GM18868 (cell line): ENCODE measurements around the gene PER2.
A peak's percentile ranks its signal among the peaks of the same experiment; 100 is the strongest.

ENCODE experiments used
- ATAC-seq: cut with Tn5 transposase; IDR thresholded peaks from one replicate; pipeline ENCODE4 v1.9.1; 2021; ENCODE audit warnings: mild to moderate bottlenecking, moderate library complexity; ENCODE audit not compliant: unreplicated experiment

PER2 gene

DNA sequence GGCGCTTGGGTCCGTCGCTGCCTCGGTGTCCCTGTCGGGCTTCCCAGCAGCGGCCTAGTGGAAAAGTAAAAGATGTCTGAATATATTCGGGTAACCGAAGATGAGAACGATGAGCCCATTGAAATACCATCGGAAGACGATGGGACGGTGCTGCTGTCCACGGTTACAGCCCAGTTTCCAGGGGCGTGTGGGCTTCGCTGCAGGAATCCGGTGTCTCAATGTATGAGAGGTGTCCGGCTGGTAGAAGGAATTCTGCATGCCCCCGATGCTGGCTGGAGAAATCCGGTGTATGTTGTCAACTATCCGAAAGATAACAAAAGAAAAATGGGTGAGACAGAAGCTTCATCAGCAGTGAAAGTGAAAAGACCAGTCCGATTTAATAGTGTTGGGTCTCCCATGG lies 56.6 kb downstream of the PER2 start:
- ATAC-seq, result no peak

DNA sequence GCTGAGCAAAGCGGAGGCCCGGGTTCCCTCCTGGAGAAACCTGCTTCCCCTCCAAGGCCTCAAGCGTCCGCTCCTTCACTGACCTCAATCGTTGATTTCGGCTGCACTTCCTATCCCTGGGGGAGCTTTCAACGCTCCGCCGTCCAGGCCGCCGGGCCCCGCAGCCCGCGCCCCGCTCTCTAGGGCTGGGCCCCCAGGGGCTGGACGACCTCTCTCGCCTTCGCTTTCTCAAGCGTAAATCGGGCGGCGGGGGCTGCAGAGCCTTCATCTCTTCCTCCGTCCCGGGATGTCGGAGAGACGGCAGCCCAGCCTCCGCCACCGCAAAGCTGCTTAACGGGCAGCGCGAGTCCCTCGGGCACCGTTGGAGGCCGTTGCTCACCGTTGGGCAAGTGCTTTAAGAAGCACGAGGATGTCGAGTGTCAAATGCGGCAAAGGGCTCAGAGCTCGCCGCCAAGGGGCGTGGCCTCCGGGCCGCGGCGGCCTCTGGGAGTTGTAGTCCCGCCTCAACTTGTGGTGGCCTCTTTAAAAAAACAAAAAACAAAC lies 57.1 kb downstream of the PER2 start:
- no peak for ATAC-seq

DNA sequence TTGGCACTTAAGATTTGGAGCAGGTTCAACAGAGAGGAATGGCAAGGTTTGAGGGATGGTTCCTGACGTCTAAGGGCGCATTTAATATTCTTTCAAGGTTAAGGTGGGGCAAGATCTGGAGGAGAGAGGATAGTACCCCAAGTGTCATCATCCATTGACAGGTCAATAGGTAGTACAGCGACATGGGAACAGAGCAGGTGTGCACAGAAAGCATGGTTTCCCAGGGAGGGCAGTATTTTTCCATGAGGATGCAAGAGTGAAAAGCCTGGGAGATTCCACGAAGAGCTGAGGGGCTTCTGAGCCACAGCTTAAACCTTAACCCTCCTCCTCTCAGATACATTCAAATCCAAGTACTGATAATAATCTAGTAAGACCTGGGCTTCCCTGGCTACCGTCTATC lies 57.7 kb downstream of the PER2 start:
- ATAC-seq, result no peak

DNA sequence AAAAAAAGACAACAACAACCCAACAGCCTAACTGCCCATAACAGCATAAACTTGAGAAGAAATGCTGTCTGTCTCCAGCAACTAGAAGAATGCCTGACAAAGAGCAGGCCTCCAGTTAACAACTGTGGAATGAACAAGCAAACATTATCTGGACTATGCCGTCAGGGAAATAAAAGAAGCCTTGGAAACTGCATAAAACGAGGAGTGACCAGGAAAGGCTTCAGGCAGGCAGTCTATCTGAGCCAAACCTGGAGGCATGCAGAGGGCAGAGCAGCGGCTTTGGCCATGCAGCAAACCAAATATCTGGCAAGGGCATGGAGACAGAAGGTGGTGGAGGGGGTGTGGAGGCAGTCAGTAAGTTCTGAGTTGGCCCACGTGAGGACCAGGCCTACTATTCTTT lies 59.7 kb downstream of the PER2 start:
- no peak for ATAC-seq

DNA sequence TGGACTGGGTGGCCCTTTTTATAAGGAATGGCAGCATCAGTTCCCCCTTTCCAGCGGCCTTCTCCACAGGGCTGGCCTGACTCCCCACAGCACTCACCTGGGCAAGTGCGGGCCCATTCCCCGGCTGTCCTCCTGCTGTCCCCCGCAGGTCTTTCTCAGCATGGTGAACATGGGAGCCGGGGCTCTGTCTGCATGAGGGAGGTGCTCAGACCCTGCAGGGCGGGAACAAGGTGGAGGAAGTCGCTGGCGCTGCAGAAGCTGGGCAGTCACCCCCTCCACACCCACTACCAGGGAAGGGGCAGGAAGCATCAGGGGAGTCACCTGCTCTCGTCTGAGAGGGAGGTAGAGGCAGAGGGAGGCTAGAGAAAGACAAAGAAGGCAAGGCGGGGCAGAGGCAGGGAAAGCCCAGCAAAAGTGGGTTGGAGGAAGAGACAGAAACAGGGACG lies 60.8 kb downstream of the PER2 start:
- ATAC-seq, result no peak

DNA sequence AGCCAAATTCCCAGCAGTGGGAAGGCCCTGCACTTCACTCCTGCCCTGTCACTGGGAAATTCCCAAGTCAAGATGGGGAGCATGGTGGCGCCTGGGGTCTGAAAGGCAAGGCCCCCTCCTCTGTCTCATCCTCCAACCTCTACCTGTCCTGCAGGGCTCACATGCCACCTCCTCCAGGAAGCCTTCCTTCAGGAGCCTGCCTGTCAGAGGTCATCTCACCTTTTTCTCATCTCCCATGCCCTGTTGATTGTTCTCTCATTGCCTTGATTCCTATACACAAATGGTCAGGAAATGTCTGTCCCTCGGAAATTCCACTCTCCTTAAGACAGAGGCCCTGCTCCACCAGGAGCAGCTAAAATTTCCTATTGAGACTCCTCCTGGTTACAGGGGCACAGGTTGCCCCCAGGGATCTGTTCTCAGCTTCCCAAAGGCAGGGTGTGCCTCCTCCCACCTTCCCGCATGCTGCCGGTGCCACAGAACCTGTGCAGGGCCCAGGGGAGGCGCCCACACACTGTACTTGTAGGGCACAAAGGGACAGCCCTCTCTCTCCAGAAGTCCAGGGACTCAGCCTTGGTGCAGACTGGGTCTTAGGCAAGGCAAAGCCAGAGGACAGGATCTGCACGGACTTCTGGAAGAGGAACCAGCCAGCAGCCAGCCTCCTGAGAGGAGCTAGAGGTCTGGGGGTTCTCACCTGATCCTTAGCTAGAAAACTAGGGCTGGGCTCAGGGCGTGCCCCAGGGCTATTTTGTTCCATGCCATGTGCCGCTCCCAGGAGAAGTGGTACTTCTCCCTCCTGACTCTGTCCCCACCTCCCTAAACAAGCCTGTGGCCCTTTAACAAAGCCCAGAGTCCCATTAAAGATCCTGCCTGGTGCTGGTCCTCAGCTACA lies 61.5 kb downstream of the PER2 start:
- ATAC-seq, result no peak

DNA sequence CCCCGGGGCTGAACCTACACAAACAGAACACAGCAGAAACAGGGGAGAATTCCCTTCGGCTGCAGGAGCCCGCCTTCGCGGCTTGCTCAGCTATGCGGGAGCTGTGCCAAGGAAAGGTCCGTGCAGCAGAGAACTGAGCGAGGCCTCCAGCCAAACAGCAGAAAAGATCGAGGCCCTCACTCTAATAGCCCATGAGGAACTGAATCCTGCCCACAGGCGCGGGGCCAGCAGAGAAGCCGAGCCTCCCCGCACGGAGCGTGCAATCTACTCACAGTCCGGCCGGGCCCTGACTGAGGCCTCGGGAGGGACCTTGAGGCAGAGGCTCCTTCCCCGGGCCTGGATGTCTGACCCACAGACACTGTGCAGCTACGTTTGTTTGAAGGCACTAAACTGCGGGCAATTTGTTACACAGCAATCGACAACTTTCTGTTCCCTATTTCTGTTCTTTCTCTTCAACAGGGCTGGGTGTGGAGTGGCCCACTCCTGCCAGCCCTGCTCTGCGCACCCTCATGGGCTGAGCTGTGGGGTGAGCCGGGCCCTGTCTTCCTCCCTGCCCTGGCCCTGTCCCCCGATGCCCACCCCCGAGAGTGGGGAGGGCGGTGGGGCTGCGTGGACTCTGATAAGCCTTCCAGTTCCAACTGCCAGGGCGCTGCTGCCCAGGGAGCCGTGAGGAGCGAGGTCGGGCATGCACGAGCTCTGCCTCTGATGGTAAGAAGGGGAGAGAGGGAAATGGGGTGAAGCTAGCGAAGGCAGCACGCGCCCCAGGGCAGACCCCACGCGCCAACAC lies 62.3 kb downstream of the PER2 start:
- ATAC-seq, result no peak

DNA sequence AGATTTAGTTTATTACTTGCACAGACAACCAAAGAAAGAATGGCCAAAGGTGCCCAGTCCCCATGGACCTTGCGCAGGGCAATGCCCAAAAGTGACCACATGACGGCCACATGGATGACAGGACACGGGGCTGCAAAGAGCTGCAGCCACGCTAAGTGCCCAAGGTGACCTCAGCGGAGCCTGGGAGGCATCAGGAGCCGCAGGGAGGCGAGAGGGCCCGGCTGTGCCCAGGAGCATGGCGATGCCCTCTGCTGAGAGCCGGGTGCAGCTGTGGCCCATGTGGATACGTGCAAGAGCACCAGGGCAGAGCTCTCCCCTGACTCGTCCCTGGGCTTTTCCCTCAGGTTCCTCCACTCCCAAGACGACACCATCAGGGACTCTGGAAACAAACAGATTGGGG lies 63.3 kb downstream of the PER2 start:
- no peak for ATAC-seq

DNA sequence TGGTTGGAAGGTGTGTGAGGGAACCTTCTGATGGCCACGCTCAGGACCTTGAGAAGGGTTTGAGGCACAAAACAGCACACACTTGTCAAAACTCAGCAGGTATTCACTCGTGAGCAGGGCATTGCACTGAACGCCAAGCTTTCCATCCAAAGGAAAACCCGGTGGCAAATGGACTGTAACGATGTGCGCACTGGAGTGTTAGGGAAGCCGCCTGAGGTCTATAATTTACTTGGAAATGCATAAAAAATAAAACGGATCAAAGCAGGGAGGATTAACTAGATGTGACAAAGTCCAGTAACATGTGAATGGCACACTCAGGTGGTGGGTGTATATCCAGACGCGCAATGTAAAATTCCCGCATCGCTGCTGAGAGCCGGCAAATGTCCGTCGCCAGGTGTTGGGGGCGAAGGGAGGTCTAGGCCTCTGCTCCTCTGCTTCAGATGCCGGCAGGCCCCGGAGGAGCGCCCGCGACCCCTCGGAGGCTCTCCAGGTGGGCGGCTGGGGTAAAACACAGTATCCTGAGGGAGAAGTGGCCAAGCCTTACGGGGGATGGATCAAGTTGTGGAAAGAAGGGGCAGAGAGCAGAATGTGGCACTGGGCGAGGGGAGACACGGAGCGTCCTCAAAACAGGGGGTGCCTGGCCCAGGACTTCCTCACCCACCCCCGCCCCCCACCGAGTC lies 63.9 kb downstream of the PER2 start:
- no peak for ATAC-seq

DNA sequence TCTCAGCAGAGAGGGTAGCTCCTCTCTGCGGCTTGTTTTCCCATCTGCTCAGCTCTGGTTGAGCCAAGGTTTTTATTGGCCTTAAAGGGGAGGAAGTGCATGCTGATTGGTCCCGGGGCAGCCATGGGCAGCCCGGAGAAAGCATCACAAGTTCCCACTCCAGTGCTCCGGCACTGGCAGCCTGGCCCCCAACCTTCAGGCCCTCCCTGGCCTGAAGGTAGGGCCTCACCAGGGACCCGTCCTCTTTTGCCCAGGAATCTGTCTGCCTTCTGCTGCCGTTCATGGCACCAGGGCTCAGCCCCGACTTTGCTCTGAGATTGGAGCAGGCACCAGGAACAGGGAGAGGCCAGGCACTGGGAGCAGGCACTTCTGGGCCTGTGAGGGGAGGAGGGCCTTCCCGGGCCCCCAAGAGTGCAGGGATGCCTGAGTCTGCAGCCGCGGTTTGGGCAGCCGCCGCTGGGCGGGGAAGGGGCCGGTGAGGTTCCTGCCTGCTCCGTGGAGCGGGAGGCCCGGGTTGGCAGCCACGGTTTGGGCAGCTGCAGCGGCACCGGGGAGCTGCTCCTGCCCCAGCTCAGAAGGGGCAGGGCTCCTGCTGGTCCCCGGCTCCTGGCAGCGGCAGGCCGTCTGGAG lies 67.4 kb downstream of the PER2 start:
- no peak for ATAC-seq

DNA sequence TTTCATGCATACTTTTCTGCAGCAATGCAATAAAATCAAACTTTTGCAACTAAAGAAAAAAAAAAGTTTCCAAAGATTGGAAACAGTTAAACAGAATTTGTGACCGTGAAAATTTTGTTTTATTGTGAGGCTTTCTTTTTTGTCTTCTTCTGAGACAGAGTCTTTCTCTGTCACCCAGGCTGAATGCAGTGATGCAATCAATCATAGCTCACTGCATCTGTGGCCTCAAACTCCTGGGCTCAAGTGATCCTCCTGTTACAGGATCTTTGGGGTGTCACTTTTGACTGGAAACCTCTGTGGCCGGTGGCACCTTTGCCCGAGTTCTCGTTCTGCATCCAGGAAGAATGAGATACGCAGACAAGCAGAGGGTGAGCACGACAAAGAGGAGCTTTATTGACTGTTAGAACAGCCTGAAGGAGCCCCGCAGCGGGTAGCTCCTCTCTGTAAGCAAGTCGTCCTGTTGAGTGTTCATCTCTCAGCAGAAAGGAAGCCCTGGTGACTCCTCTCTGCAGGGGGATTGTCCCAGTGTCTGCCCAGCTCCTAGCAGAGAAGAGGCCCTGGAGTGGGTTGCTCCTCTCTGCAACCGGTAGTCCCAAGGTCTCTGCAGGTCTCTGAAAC lies 68.0 kb downstream of the PER2 start:
- ATAC-seq, result no peak

DNA sequence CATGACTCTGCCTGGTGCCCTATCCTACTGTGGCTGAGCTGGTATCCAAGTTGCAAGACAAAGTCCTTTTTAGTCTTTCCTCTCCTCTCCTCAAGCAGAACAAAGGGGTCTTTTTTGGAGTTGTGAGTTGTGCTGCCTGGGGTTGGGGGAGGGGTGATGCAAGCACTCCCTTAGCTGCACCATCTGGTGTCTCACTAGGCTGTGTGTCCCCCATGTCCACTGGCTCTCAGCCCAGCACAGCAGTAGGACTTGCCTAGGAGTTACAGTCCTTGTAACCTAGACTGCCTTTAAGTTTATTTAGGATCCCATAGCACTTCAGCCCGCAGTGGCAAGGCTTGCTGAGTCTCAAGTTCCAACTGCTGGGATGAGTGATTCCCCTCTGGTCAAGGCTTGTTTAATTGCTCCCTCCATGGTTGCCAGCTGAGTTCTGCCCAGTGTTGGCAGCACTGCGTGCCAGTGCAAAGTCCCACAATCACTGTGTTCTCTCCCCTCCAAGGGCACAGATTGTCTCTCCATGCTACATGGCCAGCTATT lies 71.7 kb downstream of the PER2 start:
- ATAC-seq, result no peak

DNA sequence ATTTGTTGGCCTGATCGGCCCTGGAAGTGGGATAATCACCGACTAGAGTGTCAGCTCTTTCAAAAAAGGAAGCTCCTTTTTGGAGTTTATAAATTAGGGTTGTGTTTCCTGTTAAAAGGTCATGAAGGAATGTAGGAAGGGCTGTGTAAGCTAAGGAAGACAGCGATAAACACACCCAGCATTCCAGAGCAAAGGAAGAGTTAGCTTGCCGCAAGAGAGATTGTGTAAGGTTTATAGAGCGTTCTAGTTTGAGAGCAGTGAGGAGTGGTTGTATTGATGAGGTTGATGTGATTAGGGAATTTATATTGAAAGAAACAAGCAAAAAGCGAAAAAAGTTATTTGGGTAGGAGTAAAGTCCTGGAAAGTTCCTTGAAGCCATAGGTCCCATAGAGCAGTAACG lies 81.4 kb downstream of the PER2 start:
- ATAC-seq, result no peak

DNA sequence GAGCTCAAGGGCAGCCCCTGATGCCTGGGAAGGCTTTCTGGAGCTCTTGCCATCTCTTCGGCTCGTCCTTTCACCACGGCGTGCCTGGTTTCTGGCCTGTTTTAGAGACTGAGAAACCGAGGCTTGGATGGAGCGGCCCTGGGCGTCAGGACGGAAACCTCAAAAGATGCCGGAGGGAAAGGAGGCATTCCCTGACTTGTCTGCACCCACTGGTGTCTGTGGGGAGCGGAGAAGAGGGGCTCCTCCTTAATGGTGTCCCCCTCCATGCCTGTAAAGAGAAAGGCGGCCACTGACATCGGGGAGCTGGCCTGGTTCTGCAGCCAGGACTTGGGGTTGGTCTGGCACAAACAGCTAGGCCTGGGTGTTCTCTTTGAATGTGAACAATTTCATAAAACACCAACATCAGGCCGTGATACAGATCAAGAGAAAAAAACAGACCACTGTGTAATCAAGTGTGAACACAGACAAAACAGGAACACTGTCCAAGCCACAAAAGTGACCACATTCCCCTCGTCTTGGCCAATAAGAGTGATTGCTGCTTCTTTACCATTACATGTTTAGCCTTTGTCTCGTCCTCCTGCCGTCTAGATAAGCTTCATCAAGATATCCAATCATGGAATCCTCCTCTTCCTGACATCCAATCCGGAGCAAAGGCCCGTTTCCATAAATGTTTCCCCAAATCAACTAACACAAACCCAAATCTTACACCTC lies 84.3 kb downstream of the PER2 start:
- ATAC-seq, result no peak

DNA sequence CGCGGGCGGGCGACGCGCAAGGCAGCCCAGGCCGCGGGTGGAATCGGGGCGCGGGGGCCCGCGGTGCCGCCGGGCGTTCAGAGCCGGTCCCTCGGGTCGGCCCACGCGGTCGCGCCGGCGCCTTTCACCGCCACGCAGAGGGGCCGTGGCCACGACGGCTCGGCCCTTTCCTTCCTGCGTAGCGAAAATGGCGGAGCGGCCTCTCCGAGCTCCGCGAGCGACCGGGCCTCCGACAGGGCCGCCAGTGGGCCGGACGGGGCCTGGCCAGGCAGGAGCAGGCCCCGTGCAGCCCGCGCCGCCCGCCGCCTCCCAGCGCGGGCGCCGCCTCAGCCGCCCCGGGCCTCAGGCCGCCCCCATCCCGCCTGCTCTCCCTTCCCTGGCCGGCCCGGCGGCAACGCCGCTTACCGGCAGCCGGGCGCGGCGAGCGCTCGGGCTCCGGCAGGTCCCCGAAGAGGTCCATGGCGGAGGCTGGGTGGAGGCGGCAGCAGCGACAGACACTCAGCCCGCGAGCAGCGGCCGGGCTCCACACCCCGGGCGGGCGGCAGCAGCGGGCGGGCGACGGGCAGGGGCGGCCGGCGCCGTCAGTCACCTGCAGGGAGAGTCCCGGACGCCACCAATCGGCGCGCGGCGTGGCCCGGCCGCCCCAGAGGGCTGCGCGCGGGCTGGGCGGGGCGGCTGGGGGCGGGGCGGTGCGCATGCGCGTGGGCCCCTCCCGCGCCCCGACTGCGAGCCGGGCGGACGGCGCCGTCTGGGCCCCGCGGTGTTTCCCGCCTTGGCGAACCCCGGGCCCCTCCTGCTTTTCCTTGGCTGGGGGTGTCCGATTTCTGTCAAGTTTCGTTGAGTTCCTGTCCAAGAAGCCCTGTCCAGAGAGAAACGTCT lies 85.1 kb downstream of the PER2 start, which contains the start of gene ILKAP:
Gene ILKAP (minus strand): TSS at position 602 of the 879 bp plus-strand sequence. CDS start 142 bp downstream, at position 460.
- peak; percentile 94 for ATAC-seq

DNA sequence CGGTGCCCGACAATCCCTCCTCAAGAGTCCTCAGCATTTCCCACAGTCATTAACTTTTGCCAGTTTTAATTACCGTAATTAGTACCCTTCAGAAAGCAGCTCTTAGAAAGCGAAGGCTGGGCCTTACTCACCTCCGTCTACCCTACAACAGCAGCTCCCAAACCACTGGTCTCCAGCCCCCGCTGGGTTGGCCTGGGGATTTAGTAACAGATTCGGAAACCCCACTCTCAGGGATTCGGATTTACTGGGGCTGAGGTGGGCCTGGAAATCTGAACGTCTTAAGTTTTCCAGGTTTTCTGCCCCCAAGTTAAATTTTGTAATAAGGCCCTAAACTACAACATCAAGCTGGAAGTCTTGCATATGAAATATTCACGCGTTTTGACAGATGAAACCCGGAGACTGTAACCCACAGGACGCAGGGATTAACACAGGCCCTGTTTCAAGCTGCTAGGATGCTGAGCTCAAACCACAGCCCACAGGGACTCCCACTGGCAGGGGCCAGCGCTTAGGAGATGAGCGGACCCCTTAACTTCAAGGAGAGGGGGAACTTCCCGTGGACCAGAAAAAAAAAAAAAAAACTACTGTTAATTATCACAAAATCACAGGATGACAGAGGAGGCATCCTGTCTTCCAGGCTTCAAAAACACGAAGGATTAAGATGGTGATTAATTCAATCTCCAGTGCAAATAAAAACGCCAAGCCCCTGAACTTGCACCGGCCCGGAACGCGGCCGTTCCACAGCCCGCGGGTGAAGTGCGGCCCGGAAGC lies 85.9 kb downstream of the PER2 start:
- no peak for ATAC-seq
